ENCODE measurements around the gene PPP2CA. TPM values are rescaled to one million over a fixed set of nuclear protein-coding genes. Genes with fewer than 3 reads are reported as not detected.

PPP2CA gene
- total and polyA plus RNA-seq, 2 of the 8 experiments (the other 6 are each of a cell fraction or from before 2014, with no cell fraction given) = 75.0 to 205 TPM

DNA sequence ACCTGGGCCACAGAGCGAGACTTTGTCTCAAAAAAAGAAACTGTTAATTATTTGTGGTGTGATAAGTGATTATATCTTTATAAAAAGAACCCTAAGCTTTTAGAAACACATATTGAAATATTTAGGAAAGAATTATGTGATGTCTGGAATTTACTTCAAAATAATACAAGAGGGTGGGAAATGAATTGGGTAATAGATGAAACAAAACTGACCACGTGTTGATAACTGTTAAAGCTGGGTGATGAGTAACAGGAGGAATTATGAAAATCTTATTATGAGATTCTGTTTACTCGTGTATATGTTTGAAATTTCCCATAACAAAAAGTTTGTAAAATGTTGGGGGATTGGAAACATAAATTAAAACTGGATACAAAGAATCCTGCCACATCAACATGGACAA lies 33.0 kb upstream of the PPP2CA start (continued):
- TF ChIP-seq POLR2AphosphoS5 (IDR thresholded peaks at IDR 0.05; ENCODE audit: low read depth, low read length) (no peak), NANOG (IDR thresholded peaks at IDR 0.05; ENCODE audit: insufficient read depth, low read depth, low read length, poor library complexity, severe bottlenecking) (no peak), HDAC2 (IDR thresholded peaks at IDR 0.05; ENCODE audit: borderline replicate concordance in 1 of 2, low read depth in 2 of 2, low read length in 2 of 2) (no peak), RAD21 (IDR thresholded peaks at IDR 0.05 in 1 of 2, conservative IDR thresholded peaks at IDR 0.05 in 1 of 2; ENCODE audit: low read depth in 2 of 2, low read length in 2 of 2) (no peak), SIN3A (conservative IDR thresholded peaks at IDR 0.05 in 1 of 2, IDR thresholded peaks at IDR 0.05 in 1 of 2; ENCODE audit: low read depth in 1 of 2, low read length in 2 of 2) (no peak), CHD1 (IDR thresholded peaks at IDR 0.05; ENCODE audit: low read depth, low read length) (no peak), MAFK (IDR thresholded peaks at IDR 0.05; ENCODE audit: low read depth, low read length) (no peak)
- TF ChIP-seq, protein P1, sequence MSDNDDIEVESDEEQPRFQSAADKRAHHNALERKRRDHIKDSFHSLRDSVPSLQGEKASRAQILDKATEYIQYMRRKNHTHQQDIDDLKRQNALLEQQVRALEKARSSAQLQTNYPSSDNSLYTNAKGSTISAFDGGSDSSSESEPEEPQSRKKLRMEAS (IDR thresholded peaks at IDR 0.05) = no peak
